OCI-LY7 (cell line): Measurements from ENCODE around the gene HIVEP2.

Experiments
- CTCF ChIP-seq: fragments of 200-600 bp; sonication (generic); conservative IDR thresholded peaks from 2 replicates; pipeline ENCODE4 v1.5.1; 2014; ENCODE audit warnings: mild to moderate bottlenecking, antibody characterized with exemption, low read length, moderate library complexity, mixed read lengths
- EZH2phosphoT487 ChIP-seq: fragments of 200-600 bp; sonication (generic); IDR thresholded peaks from 2 replicates; pipeline ENCODE4 v1.6.1; 2018; ENCODE audit warnings: low read depth, borderline replicate concordance, mild to moderate bottlenecking, mixed run types, antibody characterized with exemption, low read length, moderate library complexity, mixed read lengths

GRCh38 chr6:142833798-142834197, 111.2 kb downstream of the HIVEP2 start:
- TF ChIP-seq EZH2phosphoT487 (no peak), CTCF (no peak)
